Ectodermal cell (in vitro differentiated cells): ENCODE data around the gene GZMB.
"Not testable (repeated sequence)": the region's sequence is repeated elsewhere in the genome, so short reads cannot be mapped to it uniquely, and the experiment has no call there.

ENCODE experiments used
- H3K27ac ChIP-seq: 2 replicates; pipeline ENCODE4 v1.7.0; 2013; ENCODE audit warnings: mild to moderate bottlenecking, low read depth, low read length; ENCODE audit not compliant: insufficient read depth, poor library complexity, severe bottlenecking
- H3K27me3 ChIP-seq: 2 replicates; pipeline ENCODE4 v1.7.0; 2013; ENCODE audit warnings: mild to moderate bottlenecking, low read length; ENCODE audit not compliant: insufficient read depth, control insufficient read depth, poor library complexity, severe bottlenecking
- H3K36me3 ChIP-seq: one replicate; pipeline ENCODE4 v1.7.0; 2013; ENCODE audit warnings: low read length; ENCODE audit not compliant: control insufficient read depth, insufficient read depth
- H3K4me1 ChIP-seq: one replicate; pipeline ENCODE4 v1.7.0; 2013; ENCODE audit warnings: low read length; ENCODE audit not compliant: control insufficient read depth, insufficient read depth
- H3K4me3 ChIP-seq: 2 replicates; pipeline ENCODE4 v1.7.0; 2013; ENCODE audit warnings: low read depth, low read length, control low read depth; ENCODE audit not compliant: insufficient read depth
- H3K9me3 ChIP-seq: 2 replicates; pipeline ENCODE4 v1.7.0; 2013; ENCODE audit warnings: mild to moderate bottlenecking, low read length, moderate library complexity; ENCODE audit not compliant: control insufficient read depth
- WGBS, 2 experiments: methylation state at CpG; one replicate each; pipeline ENCODE4 v1.1.7; 2013; ENCODE audit warnings: missing lambda C conversion rate in 2 of 2; 5-methylcytosine and 5-hydroxymethylcytosine counted together

Gene GZMB

DNA sequence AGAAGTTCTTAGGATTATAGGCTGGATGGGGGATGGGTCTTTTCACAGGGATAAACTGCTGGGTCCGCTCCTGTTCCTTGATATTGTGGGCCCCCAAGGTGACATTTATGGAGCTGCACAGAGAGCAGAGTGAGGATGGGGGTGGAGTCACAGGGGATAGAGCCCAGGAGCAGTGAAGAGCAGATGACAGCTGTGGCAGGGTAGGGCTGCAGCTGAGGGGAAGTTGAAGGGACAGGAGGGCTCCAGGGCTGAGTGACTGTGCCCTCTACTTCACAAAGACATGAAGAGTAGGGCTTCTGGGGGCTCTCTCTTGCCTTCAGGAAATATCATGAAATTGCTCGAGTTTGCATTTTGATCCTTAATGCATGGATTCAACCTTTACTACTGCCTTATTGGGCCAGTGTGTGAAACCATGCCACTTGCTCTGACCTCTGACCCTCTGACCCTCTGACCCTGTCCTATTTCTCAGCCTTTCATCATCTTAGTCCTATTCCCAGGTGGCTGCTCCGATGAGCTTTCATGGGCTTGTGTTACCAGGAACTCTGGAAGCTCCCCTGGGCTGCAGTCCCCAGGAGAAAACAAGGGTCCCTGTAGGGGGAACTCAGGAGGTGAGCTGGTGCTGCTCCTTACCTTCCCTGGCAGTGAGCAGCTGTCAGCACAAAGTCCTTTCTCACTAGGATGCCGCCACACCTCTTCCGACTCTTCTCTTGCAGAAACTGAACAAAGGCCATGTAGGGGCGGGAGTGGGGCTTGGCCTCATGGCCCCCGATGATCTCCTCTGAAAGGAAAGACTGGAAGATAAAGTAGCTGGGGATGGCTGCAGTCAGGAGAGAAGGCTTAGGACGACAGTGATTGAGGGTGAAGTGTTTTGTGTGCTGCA lies 26.1 kb downstream of the GZMB start:
- Histone ChIP-seq H3K27me3 (no peaks in the 10 kb centered on the region), H3K36me3 (no peaks in the 10 kb centered on the region), H3K9me3 (no peaks in the 10 kb centered on the region), H3K27ac (no peak overlapping the region), H3K4me3 (no peak overlapping the region), H3K4me1 (peaks cover 9% of the 10 kb centered on the region)
- 72 to 76% methylated on average over 8 of the region's 8 CpGs for WGBS, 2 experiments

DNA sequence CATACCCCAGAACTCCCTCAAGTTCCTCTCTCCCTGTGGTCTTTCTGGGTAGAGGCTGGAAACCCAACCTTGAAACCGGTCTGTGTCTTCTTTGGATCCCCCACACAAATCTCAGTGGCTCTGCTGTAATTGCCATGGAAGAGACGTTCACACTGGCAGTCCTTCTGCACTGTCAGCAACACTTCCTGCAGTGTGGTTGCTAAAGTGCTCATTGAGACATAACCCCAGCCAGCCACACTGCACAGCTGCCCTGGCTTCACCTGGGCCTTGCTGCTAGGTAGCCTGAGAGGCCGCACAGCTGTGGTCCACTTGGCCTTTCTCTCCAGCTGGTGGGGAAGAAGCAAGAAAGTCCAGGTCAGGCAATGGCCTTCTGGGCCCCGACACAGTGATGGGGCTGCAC lies 26.9 kb downstream of the GZMB start:
- Histone ChIP-seq H3K27ac (no peak overlapping the region), H3K9me3 (no peaks in the 10 kb centered on the region), H3K4me3 (no peak overlapping the region), H3K4me1 (peaks cover 9% of the 10 kb centered on the region), H3K36me3 (no peaks in the 10 kb centered on the region), H3K27me3 (no peaks in the 10 kb centered on the region)
- WGBS, 2 experiments, result 92 to 94% methylated on average over 4 of the region's 4 CpGs

DNA sequence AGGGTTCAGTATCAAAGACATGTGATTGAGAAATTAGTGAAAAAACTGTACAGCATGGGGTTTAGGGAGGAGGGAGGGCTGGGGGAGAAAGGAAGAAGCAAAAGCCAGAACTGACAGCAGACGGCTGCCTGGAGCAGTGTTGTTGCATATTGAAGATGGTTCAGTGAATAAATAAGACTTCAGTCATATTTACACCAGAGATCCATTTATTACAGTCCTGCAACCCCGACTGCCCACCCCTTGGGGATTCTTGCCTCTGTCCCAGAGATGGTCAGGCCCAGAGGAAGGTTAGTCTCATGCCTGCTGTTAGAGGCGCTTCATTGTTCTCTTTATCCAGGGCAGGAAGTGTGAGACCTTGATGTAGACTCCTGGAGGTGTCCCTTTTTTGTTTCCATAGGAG lies 27.7 kb downstream of the GZMB start:
- Histone ChIP-seq H3K27ac (no peak overlapping the region), H3K4me1 (peaks cover 9% of the 10 kb centered on the region), H3K4me3 (no peak overlapping the region), H3K9me3 (no peaks in the 10 kb centered on the region), H3K27me3 (no peaks in the 10 kb centered on the region), H3K36me3 (no peaks in the 10 kb centered on the region)
- 95% methylated on average over 2 to 3 of the region's 3 CpGs for WGBS, 2 experiments

DNA sequence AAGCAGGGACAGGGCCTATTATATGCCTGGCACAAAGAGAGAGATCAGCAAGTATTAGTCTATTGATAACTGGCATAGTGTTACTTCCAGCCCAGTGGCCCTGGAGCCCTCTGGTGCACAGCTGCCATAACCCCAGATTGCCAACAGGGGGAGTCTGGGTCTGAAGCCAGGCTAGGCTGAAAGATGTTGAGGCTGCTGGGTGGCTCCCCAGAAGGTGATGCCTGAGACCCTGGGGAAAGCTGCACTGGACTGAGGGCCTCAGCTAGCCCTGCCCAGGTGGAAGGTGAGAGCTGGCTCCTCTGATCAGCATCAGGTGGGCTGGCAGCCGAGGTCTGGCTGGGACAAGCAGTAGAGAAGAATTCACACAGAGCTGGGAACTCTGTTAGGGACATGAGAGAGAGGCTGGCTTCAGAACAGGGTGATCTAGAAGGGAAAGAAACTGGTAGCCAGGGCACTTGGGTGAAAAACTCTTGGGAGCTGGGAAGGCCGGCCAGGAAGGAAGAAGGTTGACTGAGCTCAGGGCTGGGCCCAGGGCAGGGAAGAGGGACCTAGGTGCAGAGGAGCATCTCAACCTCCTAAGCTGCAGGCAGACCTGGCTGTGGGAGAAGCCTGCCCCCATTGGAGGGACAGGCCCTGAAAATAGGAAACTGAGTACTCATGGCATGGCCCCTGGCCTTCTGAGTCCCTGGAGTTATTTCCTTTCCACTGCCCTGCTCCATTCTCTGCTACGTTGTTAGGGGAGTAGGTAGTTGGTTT lies 28.4 kb downstream of the GZMB start:
- H3K36me3 ChIP-seq, result no peaks in the 10 kb centered on the region
- WGBS, 2 experiments, result 81 to 84% methylated on average over 3 of the region's 3 CpGs
- peaks cover 9% of the 10 kb centered on the region for H3K4me1 ChIP-seq
- no peaks in the 10 kb centered on the region for H3K27me3 ChIP-seq
- H3K9me3 ChIP-seq, result no peaks in the 10 kb centered on the region
- no peak overlapping the region for H3K27ac ChIP-seq
- H3K4me3 ChIP-seq, result no peak overlapping the region

DNA sequence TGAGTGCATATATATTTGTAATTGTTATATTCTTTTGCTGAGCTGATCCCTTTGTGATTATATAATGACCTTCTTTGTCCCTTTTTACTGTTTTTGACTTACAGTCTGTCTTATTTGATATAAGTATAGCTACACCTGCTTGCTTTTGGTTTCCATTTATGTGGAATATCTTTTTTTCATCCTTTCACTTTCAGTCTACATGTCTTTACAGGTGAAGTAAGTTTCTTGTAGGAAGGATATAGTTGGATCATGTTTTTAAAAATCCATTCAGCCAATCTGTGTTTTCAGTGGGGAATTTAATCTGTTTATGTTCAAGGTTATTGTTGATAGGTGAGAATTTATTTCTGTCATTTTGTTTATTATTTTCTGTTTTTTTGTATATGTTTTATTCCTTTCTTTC lies 36.6 kb downstream of the GZMB start:
- H3K4me1 ChIP-seq, result no peaks in the 10 kb centered on the region
- H3K4me3 ChIP-seq, result no peak overlapping the region
- no peaks in the 10 kb centered on the region for H3K27me3 ChIP-seq
- no peaks in the 10 kb centered on the region for H3K9me3 ChIP-seq
- H3K36me3 ChIP-seq, result no peaks in the 10 kb centered on the region
- no peak overlapping the region for H3K27ac ChIP-seq

DNA sequence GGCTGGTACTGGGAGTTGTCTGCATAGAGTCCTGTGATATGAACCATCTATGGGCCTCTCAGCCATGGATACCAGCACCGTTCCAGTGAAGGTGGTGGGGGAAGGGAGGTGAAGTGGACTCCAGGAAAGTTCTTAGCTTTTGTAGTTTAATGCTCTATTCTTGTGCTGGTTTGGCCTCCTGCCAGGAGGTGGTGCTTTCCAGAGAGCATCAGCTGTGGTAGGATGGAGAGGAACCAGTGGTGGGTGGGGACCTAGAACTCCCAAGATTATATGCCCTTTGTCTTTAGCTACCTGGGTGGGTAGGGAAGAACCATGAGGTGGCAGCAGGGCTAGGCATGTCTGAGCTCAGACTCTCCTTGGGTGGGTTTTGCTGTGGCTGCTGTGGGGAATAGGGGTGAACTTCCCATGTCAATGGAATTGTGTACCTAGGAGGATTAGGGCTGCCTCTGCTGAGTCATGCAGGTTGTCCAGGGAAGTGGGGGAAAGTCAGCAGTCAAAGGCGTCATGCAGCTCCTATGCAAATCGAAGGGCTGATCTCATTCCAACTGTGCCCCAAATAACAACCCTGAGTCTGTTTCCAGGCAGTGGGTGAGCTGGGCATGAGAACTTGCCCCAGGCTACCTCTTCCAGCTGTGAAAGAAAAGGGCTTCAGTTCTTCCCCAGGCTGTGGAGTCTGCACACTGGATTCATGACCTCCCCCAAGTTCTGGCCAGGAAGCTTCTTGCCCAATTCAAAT lies 38.7 kb downstream of the GZMB start:
- 86 to 88% methylated on average over 3 of the region's 3 CpGs for WGBS, 2 experiments
- Histone ChIP-seq H3K36me3 (no peaks in the 10 kb centered on the region), H3K4me1 (no peaks in the 10 kb centered on the region), H3K4me3 (no peak overlapping the region), H3K27me3 (no peaks in the 10 kb centered on the region), H3K27ac (no peak overlapping the region), H3K9me3 (no peaks in the 10 kb centered on the region)

DNA sequence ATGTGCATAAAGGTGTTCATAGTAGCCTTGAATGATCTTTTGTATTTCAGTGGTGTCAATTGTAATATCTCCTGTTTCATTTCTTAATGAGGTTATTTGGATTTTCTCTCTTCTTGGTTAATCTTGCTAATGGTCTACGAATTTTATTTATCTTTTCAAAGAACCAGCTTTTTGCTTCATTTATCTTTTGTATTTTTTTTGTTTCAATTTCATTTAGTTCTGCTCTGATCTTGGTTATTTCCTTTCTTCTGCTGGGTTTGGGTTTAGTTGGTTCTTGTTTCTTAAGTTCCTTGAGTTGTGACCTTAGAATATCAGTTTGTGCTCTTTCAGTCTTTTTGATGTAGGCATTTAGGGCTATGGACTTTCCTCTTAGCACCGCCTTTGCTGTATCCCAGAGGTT lies 43.0 kb downstream of the GZMB start:
- H3K27me3 ChIP-seq, H3K4me3 ChIP-seq, H3K27ac ChIP-seq, H3K4me1 ChIP-seq, H3K36me3 ChIP-seq, H3K9me3 ChIP-seq: not testable (repeated sequence)
- no CpG with 5 or more reads among the region's 2 CpGs for WGBS, 2 experiments

DNA sequence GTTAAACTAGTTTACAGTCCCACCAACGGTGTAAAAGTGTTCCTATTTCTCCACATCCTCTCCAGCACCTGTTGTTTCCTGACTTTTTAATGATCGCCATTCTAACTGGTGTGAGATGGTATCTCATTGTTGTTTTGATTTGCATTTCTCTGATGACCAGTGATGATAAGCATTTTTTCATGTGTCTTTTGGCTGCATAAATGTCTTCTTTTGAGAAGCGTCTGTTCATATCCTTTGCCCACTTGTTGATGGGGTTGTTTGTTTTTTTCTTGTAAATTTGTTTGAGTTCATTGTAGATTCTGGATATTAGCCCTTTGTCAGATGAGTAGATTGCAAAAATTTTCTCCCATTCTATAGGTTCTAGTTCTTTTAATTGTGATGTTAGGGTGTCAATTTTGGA lies 49.6 kb downstream of the GZMB start:
- H3K4me3 ChIP-seq, H3K36me3 ChIP-seq, H3K9me3 ChIP-seq, H3K27me3 ChIP-seq, H3K4me1 ChIP-seq, H3K27ac ChIP-seq: not testable (repeated sequence)
- WGBS, 2 experiments, result 80% methylated on average over 1 of the region's 3 CpGs; no CpG with 5 or more reads in 1 of the 2 experiments
